Endothelial cell of umbilical vein (primary cell): ENCODE data around the gene CCSER2. TPM values are rescaled to one million over a fixed set of nuclear protein-coding genes. Genes with fewer than 3 reads are reported as not detected.

ENCODE experiments used
- BruUV-seq: library from RNA; stranded (reverse); fragments of 400-500 nt; replicated peaks from 2 replicates; lab custom pipeline; 2021; lab: Mats Ljungman, UMichigan
- CTCF ChIA-PET: fragments of 300-600, 350-600 bp; sonication (Branson Sonifier 250); formaldehyde crosslinking; loops from one replicate; lab custom pipeline; 2021; ENCODE audit warnings: antibody characterized with exemption, inconsistent platforms; lab: Charles Lee
- POLR2A ChIA-PET: fragments of 300-600, 350-600 bp; sonication (Branson Sonifier 250); formaldehyde crosslinking; loops from one replicate; lab custom pipeline; 2021; ENCODE audit warnings: antibody characterized with exemption, inconsistent platforms; lab: Charles Lee
- DNase-seq: peaks from one replicate; pipeline ENCODE4 v3.0.0-alpha.2; 2011; ENCODE audit warnings: low read depth, low spot score
- FAIRE-seq: peaks from 2 replicates; lab custom pipeline; 2011; peaks lifted over from hg19 to GRCh38; lab: Jason Lieb, UNC
- H2AFZ ChIP-seq: 2 replicates; pipeline ENCODE4 v1.6.0; 2012; ENCODE audit warnings: low read depth, low read length, control low read depth, inconsistent platforms
- H3K27ac ChIP-seq: 2 replicates; pipeline ENCODE4 v1.5.1; 2011; ENCODE audit warnings: low read depth, mild to moderate bottlenecking, control low read depth, low read length, moderate library complexity; ENCODE audit not compliant: insufficient read depth
- H3K27me3 ChIP-seq, 2 experiments: 2 replicates each; pipeline versions ENCODE4 v1.6.0 to v1.6.1; 2011; ENCODE audit warnings: low read length in 2 of 2, mixed read lengths in 1 of 2; ENCODE audit not compliant: control insufficient read depth in 2 of 2, insufficient read depth in 2 of 2
- H3K36me3 ChIP-seq, 2 experiments: 2 replicates in 1 of 2; 3 replicates in 1 of 2; pipeline ENCODE4 v1.5.1; 2011; ENCODE audit warnings: low read length in 2 of 2, mild to moderate bottlenecking in 1 of 2, moderate library complexity in 1 of 2; ENCODE audit not compliant: control insufficient read depth in 2 of 2, insufficient read depth in 2 of 2; ENCODE audit errors: extremely low read depth in 1 of 2
- H3K4me1 ChIP-seq: 3 replicates; pipeline ENCODE4 v1.5.1; 2011; ENCODE audit warnings: mild to moderate bottlenecking, low read length; ENCODE audit not compliant: control insufficient read depth, insufficient read depth; ENCODE audit errors: extremely low read depth
- H3K4me2 ChIP-seq: 2 replicates; pipeline ENCODE4 v1.6.1; 2011; ENCODE audit warnings: low read length, control low read depth, mixed read lengths; ENCODE audit not compliant: insufficient read depth
- H3K4me3 ChIP-seq, 3 experiments: fragments of 200-600 bp in 1 of 3; sonication (generic), shearing (Covaris generic) in 1 of 3; replicated peaks in 1 of 3; 2 replicates each; pipeline ENCODE4 v1.5.1; 2011 to 2016; ENCODE audit warnings: control low read depth in 3 of 3, low read length in 3 of 3, mild to moderate bottlenecking in 2 of 3, inconsistent platforms in 1 of 3, low read depth in 1 of 3, moderate library complexity in 1 of 3; ENCODE audit not compliant: insufficient read depth in 1 of 3
- H3K79me2 ChIP-seq: 2 replicates; pipeline ENCODE4 v1.6.0; 2012; ENCODE audit warnings: low read length, inconsistent platforms; ENCODE audit not compliant: control insufficient read depth, insufficient read depth
- H3K9ac ChIP-seq: replicated peaks from 2 replicates; pipeline ENCODE3; 2011; ENCODE audit warnings: low read length, control low read depth; ENCODE audit not compliant: insufficient read depth; ENCODE audit errors: extremely low read depth
- H3K9me1 ChIP-seq: replicated peaks from 3 replicates; pipeline ENCODE4 v1.6.0; 2011; ENCODE audit warnings: mild to moderate bottlenecking, low read length; ENCODE audit not compliant: control insufficient read depth, insufficient read depth; ENCODE audit errors: extremely low read depth
- H3K9me3 ChIP-seq: replicated peaks from 2 replicates; pipeline ENCODE4 v1.5.1; 2012; ENCODE audit warnings: low read length, inconsistent platforms; ENCODE audit not compliant: control insufficient read depth, insufficient read depth
- H4K20me1 ChIP-seq: replicated peaks from 2 replicates; pipeline ENCODE3; 2011; ENCODE audit warnings: mild to moderate bottlenecking, low read length; ENCODE audit not compliant: control insufficient read depth, insufficient read depth; ENCODE audit errors: extremely low read depth
- EZH2 ChIP-seq: IDR thresholded peaks from 2 replicates; pipeline ENCODE4 v1.6.1; 2012; ENCODE audit warnings: borderline replicate concordance, low read depth, mild to moderate bottlenecking, moderate library complexity, low read length, inconsistent platforms; ENCODE audit not compliant: severe bottlenecking
- FOS ChIP-seq: IDR thresholded peaks from 2 replicates; pipeline ENCODE4 v1.6.1; 2011; ENCODE audit warnings: mild to moderate bottlenecking, low read length, moderate library complexity, borderline replicate concordance; ENCODE audit not compliant: insufficient read depth
- GATA2 ChIP-seq: IDR thresholded peaks from 2 replicates; pipeline ENCODE4 v1.7.0; 2011; ENCODE audit warnings: low read depth, mild to moderate bottlenecking, moderate library complexity, mixed read lengths, low read length; ENCODE audit not compliant: insufficient read length, insufficient read depth
- JUN ChIP-seq: IDR thresholded peaks from 2 replicates; pipeline ENCODE4 v1.6.1; 2011; ENCODE audit warnings: borderline replicate concordance, low read depth; ENCODE audit not compliant: insufficient read length, insufficient read depth
- MYC ChIP-seq: IDR thresholded peaks from one replicate; pipeline ENCODE4 v1.6.1; 2011; ENCODE audit warnings: mild to moderate bottlenecking, low read depth, low read length
- POLR2A ChIP-seq: IDR thresholded peaks from 2 replicates; pipeline ENCODE4 v1.6.1; 2012; ENCODE audit warnings: low read depth, mild to moderate bottlenecking, control low read depth, low read length
- POLR2AphosphoS5 ChIP-seq: IDR thresholded peaks from 2 replicates; pipeline ENCODE4 v1.6.1; 2012; ENCODE audit warnings: low read depth, mild to moderate bottlenecking, control low read depth, low read length, moderate library complexity; ENCODE audit not compliant: insufficient read depth
- dilution Hi-C: fragments of 300-500 bp; cut with MboI; formaldehyde crosslinking; loops from one replicate; pipeline ENCODE4 v1.15.0; 2019; ENCODE audit warnings: low sequenced_read_pairs; ENCODE audit not compliant: extremely low pct_ligation_motif_present
- intact Hi-C: fragments of 100-400 bp; cut with micrococcal nuclease; formaldehyde crosslinking; loops from one replicate; pipeline ENCODE4 v1.10.0; 2022
- polyA plus RNA-seq, 4 experiments: library from polyadenylated mRNA; depleted of rRNA in 3 of 4; stranded (reverse) in 3 of 4; unstranded in 1 of 4; fragments of >200 nt; gene quantifications; 2 replicates each; pipeline versions ENCODE4 v1.2.1 to v1.2.3, GENCODE V29; 2011 to 2012; ENCODE audit warnings: missing spikeins in 1 of 4
- total RNA-seq: library from RNA; stranded (reverse); gene quantifications from 2 replicates; pipeline ENCODE4 v1.2.3, GENCODE V29; 2021
- TF ChIP-seq, protein P1 (sequence below), 2 donors: IDR thresholded peaks; 1 replicate in 1 of 2; 2 replicates in 1 of 2; pipeline ENCODE4 v1.5.1; 2011; ENCODE audit warnings: low read length in 2 of 2, mild to moderate bottlenecking in 2 of 2, moderate library complexity in 2 of 2, control low read depth in 1 of 2, inconsistent platforms in 1 of 2, low read depth in 1 of 2; ENCODE audit not compliant: insufficient read depth in 1 of 2; ENCODE audit errors: extremely low read depth in 1 of 2
- TF ChIP-seq, protein P2 (sequence below): IDR thresholded peaks from 2 replicates; pipeline ENCODE4 v1.6.1; 2011; ENCODE audit not compliant: insufficient read depth, insufficient read length

Gene CCSER2
- total and polyA plus RNA-seq, 2 donors (not counting 3 experiments of a cell fraction or from before 2014, with no cell fraction given) = 14.5 to 49.3 TPM

DNA sequence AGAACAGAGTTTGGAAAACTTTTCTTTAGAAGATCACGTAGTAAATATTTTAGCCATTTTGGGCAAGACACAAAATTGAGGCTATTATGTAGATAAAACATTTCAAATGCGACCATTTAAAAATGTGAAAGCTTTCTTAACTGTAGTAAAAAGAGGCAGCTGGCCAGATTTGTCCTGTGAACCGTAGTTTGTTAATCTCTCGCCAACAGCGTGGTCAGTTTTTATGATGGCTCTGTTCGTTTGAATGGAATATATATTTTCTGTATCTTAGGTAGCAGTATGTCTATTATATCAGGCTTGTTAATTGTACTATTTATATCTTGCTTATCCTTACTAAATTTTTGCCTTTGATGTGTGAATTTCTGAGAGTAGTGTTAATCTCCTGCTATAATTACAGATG lies 124.9 kb downstream of the CCSER2 start:
- Histone ChIP-seq H3K4me2 (no peak overlapping the region), H3K9ac (no peak overlapping the region), H3K36me3 (no peaks in the 10 kb centered on the region), H3K27me3 (no peaks in the 10 kb centered on the region), H3K4me1 (no peaks in the 10 kb centered on the region), H3K9me3 (no peaks in the 10 kb centered on the region), H2AFZ (no peak overlapping the region), H3K79me2 (no peaks in the 10 kb centered on the region), H3K9me1 (no peaks in the 10 kb centered on the region), H3K4me3 (no peak overlapping the region), H3K27ac (no peak overlapping the region), H4K20me1 (no peaks in the 10 kb centered on the region)
- no peak for DNase-seq
- no TSS peak for BruUV-seq
- FAIRE-seq = no peak
- no peak for TF ChIP-seq EZH2
- TF ChIP-seq POLR2A = no peak
- TF ChIP-seq FOS = no peak
- no peak for TF ChIP-seq GATA2
- TF ChIP-seq POLR2AphosphoS5 = no peak
- TF ChIP-seq, protein P1, sequence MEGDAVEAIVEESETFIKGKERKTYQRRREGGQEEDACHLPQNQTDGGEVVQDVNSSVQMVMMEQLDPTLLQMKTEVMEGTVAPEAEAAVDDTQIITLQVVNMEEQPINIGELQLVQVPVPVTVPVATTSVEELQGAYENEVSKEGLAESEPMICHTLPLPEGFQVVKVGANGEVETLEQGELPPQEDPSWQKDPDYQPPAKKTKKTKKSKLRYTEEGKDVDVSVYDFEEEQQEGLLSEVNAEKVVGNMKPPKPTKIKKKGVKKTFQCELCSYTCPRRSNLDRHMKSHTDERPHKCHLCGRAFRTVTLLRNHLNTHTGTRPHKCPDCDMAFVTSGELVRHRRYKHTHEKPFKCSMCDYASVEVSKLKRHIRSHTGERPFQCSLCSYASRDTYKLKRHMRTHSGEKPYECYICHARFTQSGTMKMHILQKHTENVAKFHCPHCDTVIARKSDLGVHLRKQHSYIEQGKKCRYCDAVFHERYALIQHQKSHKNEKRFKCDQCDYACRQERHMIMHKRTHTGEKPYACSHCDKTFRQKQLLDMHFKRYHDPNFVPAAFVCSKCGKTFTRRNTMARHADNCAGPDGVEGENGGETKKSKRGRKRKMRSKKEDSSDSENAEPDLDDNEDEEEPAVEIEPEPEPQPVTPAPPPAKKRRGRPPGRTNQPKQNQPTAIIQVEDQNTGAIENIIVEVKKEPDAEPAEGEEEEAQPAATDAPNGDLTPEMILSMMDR (IDR thresholded peaks at IDR 0.05; ENCODE audit: extremely low read depth in 1 of 2, insufficient read depth in 1 of 2, low read depth in 1 of 2, low read length in 2 of 2) = no peak
- TF ChIP-seq JUN = no peak
- no peak for TF ChIP-seq MYC
- TF ChIP-seq, protein P2, sequence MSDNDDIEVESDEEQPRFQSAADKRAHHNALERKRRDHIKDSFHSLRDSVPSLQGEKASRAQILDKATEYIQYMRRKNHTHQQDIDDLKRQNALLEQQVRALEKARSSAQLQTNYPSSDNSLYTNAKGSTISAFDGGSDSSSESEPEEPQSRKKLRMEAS = no peak
- CTCF ChIA-PET = no interaction called here
- intact Hi-C loops = no loop called here
- POLR2A ChIA-PET = no interaction called here
- dilution Hi-C loops = no loop called here
